Stimulated activated CD8-positive, alpha-beta memory T cell treated with anti-CD3 and anti-CD28 coated beads, Interleukin-4, amount 100 ng/mL, for 48 hours (primary cell): Measurements from ENCODE around the gene DNAJC21.

Experiments used
- DNase-seq: peaks from one replicate; pipeline ENCODE4 v3.0.0-alpha.2; 2020

Gene DNAJC21

DNA sequence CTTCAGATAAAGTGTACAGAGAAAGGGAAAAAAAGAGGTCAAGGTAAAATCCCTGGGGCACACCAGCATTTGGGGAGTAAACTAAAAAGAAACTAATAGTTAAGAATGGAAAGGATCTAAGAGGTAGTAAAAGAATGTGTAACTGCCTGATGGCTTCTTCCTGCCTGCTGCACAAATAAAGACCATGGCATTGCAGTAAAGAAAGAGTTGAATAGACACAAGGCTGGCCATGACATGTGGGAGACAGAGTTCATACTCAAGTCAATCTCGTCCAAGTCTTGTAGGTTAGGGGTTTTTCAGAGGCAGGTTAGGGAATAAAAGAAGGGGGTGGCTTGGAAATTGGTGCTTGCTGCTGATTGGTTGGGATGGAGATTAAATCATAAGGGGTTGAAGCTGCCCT lies 57.6 kb downstream of the DNAJC21 start:
- DNase-seq, result no peak

- no peak for DNase-seq
These were observed 62.3 kb downstream of the DNAJC21 start for GRCh38 chr5:34991486-34992238.

DNA sequence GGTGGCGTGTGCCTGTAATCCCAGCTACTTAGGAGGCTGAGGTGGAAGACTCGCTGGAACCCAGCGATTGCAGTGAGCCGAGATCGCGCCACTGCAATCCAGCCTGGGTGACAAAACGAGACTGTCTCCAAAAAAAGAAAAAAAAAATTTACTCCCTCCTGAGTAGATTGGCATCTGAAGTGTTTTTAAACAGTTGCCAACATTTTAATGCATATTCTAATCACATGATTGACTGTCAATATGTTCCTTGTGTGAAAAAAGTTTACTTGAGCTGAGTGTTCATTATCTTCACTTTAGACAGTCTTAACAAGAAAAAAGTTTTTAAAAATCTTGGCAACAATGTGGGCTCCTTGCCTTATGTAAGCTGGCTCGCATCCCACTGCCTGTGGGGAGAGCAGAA lies 64.6 kb downstream of the DNAJC21 start:
- DNase-seq, result no peak

- DNase-seq, result no peak
These were observed 66.9 kb downstream of the DNAJC21 start for GRCh38 chr5:34996261-34996660.

DNA sequence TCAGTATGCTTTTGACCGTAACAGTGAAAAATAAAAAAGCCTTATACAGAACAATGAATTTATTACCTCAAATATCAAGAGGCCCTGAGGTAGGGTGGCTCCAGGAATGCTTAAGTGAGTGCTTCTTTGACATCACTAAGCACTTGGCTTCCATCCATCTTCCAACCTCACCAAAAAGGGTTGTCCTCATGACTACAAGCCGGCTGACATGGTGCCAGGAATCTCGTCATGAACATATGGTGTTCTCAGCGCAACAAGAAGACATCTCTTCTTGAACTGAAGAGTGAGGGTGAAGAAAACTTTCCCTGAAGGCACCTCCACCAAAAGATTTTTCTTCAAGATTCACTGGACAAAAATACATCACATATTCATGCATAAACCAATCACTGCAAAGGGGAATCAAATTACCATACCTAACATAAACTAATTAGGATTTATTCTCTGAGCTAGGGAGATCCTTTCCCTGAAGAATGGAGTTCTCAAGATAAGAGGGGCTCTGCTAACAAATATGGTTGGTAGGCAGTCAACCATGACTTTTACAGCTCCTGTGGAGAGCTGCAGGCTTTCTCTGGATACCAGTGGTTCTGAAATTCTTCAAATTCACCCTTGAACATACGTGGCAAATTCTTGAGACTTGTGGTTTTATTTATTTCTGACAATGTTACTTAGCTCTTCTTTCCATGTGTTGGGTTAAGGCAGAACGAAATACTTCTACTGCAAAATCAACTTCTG lies 68.9 kb downstream of the DNAJC21 start:
- DNase-seq, result no peak

GRCh38 chr5:35001842-35002241 lies 72.5 kb downstream of the DNAJC21 start:
- no peak for DNase-seq

GRCh38 chr5:35002459-35002858 lies 73.1 kb downstream of the DNAJC21 start:
- DNase-seq, result no peak

DNA sequence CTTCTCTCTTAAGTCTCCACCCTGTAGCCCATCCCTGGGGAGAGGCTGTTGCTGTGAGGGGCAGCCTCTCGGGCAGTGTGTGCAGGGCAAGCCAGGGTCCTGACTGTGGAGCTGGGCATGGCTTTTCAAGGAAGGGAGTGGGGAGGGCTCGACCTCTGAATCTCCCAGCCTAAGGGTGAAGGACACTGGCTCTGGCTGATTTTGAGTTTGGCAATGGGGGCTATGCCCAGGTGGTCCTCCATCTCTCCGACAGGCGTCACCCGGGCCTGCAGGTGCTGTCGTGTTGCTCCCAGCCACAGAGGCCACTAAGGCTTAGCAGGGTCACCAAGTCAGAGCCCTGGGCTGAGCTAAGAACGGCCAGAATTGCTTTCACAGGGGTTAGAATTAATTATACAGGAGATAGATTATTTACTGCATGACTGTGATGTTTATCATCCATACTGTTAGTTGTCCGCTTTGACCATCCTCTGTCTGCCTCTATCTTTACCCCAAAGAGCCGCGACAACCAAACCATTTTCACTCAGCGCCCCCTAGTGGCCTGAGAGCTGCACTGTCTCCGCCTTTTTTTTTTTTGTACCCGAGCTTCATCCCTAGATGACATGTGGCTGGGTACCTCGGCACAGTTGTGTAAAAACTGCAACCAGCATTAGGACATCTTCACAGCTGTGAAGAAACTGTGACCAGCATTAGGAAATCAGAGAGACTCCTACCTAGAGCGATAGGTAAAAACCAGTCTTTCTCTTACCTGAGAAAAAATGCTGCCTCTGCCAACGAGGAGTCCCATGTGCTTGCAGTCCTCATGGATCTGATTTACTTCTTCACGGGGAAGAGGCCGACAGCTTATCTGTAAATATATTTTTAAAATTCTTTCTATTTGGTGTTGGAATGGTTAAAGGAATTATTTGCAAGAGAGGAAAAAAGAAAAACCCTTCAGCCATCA lies 73.9 kb downstream of the DNAJC21 start:
- DNase-seq, result peak; percentile 79

GRCh38 chr5:35004200-35004599 lies 74.8 kb downstream of the DNAJC21 start:
- no peak for DNase-seq

DNA sequence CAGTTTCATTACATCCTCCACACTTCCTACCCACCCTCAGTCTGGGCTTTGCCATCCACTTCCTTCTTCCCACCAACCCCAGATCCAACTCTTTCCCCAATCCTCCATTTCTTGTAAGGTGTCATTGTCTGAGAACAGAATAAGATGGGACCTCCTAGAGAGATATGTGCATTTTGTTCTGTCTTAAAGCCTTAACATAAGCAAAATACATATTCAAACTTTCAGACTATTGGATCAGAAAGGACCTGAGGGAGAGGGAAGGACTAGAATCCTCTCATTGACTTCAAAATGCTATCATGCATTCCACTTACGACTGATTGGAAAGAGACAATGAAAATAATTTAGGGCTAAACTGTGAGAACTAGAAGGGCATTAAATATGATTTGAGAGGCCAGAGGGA lies 75.4 kb downstream of the DNAJC21 start:
- no peak for DNase-seq
